ENCODE measurements around the gene DNASE2B. TPM values are rescaled to one million over a fixed set of nuclear protein-coding genes. Genes with fewer than 3 reads are reported as not detected.

DNASE2B gene
- total RNA-seq, 1 donor from 2014 or later = not detected

DNA sequence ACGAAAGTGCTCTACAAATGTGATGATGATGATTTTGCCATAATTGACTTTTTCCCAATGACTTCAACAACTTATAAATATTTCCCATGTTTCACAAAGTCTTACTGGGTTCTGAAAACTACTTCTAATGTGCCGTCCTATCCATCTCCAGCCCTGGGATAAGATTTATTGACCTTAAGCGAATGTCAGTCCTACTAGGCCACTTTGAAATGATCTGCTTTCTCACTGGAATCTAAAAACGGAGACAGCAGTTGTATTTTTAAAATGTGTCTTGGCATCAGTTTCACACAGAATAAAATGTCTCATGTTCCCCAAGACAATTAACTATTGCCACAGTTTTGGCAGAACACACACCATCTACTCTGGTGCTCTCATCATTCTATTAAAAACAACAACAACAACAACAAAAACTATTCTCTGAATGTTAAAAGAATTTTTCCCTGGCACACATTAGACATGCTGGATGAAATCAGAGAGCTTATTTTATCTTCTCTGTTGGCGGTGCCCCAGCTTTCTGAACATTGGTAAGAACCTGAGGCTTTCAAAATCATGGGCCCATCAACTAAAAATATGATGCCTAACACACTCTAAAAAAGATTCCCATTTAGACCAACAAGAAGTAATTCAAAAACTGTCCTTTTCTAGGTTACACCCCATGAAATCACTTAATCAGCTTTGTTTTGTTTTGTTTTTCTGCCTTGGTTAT is 23.1 kb upstream of the DNASE2B start:
- no peak for DNase-seq (ENCODE audit: low read depth, low spot score)

DNA sequence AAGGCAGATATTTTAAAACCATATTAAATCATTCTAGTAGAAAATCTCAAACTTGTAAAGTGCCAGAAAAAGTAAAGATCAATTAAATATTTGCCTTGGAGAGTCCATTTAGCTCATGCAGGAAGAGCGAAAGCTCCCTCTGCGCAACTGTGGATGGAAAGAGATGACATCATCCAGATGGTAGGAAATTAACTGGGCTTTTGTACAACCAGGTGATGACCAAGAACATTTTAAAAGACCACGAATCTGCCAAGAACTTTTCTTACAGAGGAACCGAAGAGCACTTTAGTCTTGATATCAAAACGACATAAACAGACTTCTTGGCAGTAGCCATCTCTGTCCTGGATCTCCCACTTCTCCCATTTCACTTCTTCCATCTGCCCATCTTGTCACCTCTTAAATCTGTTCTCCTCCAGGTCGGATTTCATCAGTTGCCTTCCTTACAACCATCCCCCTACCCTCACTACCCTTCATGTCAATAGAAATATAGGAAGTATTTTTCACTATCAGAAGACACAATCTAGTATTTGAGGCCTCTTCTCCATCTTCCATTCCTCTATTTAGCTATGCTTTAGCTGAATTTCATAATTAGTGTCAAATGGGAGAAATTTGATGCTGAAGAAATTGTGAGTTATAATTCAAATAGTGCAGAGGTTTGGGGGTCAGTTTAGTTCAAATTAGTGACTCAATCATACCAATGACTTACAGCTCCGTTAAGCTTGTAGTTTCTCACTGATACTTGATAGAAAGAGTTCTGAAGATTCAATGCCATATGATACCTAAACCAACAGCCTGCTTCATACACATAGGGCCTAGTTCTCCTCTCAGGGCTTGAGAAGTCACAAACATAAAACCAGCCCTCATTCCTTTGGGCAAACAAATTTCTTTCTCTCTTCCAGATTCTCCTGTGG is 22.0 kb upstream of the DNASE2B start:
- no peak for DNase-seq (ENCODE audit: low read depth, low spot score)

DNA sequence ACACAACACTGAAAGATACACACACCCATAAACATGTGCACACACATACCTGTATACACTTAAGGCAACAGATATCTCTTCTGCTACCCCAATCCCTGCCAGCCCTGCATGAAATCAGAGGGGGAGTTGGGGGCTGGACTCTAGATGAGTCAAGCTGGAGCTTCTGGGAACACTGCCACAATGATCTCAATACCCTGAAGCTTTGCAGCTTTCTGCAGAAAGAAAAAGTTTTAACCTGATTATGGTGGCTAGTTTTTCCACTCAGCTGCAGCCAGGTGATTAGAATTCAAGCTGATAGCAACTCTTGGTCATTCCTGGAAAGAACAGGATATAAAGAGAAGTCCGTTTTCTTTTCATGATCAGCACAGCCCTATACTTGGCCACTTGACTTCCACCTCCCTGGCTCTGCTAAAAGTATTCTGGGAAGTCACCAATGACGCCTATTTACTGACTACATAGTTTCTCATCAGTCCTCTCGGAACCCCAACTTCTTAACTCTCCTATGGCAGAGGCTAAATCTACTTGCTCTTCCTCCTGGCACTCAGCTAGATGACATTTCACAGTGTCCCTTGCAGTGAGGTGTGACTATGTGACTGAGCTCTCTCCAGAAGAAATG is 20.7 kb upstream of the DNASE2B start:
- DNase-seq (ENCODE audit: low read depth, low spot score) = no peak

DNA sequence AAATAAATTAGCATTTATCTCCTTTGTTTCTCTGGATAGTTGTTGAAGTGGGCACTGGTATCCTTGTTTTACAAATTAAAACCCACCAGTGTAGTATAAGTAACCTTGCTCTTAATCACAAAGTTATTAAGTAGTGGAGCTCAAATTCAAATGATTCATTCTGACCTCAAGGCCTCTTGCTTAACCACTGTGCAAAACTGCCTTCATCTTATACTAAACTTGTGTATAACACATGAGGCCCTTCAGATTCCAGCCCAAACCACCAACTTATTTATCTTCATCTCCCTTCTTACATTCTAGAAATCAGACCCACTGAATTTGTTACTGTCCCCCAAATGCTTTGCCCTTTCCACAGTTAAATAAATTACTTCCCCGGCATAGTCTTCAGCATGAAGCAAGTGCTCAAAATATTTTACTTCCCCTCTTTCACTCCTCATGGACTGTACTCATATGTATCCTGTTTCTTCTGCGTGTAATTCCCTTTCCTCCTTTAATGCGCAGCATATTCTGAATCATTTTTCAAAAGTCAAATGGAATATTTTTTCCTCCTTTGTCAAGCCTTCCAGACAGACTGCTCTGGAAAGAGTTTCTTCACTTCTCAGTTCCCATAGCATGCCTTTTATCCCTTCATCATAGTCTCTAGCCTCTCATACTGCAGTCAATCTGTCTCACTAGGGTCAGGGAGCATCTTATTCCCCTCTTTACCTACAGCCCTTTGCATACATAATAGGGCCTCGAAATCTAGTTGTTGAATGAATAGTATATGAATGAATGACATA is 19.0 kb upstream of the DNASE2B start:
- no peak for DNase-seq (ENCODE audit: low read depth, low spot score)

DNA sequence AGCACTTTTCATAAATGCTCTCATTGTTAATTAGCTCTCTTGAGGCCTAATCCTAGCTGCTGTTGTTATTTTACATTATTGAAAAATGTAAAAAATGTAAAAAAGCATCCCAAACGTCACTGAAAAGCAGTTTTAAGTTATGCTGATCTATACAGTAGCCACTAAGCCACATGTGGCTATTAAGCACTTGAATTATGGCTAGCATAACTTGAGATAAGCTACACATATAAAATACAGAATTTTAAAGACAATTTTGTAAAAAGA is 18.4 kb upstream of the DNASE2B start:
- no peak for DNase-seq (ENCODE audit: low read depth, low spot score)

DNA sequence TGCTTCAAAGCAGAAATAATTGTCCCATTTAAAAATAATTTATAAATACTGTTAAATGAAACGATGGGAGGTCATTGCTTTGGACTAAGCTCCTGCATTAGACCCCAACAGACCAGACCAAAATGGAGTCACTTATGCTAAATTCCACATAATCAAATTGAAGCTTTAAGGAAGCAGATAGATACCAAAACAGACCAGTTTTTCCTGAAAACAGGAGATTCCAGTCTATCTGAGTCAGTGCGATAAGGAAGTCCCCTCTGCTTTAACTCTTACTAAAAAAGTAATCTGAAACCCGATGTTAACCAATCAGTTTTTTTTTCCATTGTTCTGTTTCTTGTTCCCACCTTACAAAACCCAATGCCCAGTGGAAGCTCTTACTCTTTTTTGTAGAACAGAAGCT is 16.2 kb upstream of the DNASE2B start:
- DNase-seq (ENCODE audit: low read depth, low spot score) = no peak

DNA sequence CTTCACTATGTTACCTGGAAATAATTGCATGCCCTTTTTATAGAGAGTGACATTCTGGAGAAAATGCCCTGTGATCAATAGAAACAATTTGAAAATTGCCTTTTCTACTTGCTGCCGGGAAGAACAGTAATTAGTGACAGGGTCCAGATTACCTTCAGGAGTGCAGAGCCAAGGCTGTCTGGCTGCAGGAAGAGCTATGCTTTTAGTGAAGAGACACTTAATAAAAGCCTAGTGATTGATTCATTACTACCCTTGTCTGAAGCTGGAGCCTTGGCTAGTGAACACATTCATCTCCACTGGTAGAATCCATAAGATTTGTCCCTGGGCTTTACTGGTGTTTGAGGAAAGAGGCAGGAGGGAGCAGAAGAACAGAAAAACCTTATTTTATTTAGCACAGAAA is 12.9 kb upstream of the DNASE2B start:
- no peak for DNase-seq (ENCODE audit: low read depth, low spot score)

DNA sequence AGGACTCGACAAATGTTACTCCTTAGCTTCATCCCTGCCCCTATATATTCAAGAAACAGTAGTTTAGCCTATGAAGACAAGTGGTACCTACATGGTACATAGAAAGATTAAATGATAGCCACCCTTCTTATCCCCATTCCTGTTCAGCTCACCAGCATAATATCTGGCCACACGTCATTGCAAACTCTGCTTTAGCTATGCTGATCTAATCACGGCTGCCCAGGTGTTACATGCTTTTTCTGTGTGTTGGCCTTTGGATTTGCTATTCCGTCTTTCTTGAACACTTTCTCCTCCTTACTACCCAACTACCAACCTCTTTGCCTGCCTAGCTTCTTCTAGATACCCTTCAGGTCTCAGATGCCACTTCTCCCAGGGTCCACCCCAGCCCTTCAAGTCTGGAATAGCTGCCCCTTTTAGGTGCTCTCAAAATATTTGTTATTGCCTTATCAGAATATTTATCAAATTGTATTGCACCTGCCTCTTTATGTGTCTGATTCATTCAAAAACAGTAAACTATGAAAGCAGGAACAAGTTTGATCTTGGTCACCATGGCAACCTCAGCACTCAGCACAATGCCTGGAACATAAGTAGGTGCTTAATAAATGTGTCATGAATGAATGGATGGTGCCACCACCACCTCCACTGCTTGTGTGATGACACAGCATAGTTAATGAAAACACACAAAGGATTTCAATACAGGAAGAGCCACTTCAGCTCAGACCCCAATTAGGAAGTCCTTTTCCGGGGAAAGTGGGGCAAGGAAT is 11.4 kb upstream of the DNASE2B start:
- DNase-seq (ENCODE audit: low read depth, low spot score) = no peak

DNA sequence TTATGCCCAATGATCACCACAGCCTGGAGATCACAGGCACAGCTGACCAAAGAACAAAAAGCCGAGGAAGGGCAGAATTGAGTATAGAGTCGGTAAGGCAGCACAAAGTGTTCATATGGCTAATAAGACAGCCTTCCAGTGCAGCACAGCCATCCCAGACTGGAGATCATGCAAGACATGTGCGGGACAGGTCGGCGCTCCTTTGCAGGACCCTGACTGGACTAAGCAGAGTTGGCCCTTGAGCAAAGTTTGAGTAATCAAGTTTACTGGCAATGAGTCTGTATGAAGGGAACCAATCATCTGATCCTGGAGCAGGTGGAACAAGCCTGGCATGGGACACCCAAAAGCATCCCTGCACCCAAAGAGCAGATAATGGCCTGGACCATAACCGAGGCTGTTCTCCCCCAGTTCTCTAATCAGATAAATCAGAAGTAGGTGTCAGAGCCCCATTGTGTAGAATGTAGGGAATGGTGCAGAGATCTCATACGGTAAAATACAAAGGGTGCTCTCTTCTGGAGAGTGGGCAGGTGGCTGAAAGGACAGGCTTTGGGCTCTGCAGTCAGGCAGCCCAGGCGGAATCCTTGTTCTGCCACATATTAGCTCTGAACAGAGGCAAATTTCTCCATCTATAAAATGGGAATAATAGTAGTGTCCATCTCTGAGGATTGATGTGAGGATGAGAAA is 10.7 kb upstream of the DNASE2B start:
- DNase-seq (ENCODE audit: low read depth, low spot score) = no peak

DNA sequence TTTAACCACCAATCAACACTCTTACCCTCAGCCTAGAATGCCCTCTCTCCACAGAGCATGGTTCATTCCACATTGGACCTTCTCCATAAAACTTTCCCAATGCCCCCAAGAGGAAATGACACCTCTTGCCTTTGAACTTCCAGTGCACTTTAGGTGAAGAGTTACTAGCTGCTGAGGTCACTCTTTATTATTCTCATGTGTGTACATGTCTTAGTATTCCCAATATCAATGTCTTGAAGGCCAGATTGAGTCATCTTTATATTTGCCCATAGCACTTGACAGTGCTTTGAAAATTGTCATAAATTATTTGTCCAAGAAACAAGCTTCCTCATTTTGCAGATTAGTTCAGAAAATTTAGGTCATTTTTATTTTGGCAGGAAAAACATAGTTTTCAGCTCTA is 8.1 kb upstream of the DNASE2B start:
- DNase-seq (ENCODE audit: low read depth, low spot score) = no peak

DNA sequence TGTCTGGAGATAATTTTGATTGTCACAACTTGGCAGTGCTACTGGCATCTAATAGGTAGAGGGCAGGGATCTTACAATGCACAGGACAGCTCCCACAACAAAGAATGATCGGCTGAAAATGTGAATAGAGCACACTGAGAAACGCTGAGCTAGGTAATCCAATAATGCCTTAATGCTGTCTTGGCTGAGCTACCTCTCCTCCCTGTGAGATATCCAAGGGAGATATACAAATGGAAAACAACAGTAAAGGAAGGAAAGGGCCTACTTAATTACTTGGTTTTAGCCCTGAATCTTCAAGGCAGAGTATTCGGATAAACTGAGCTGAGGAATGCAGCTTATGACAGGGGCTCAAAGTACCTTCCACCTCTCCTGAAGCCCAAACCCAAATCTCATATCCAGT is 2.9 kb downstream of the DNASE2B start:
- no peak for DNase-seq (ENCODE audit: low read depth, low spot score)

DNA sequence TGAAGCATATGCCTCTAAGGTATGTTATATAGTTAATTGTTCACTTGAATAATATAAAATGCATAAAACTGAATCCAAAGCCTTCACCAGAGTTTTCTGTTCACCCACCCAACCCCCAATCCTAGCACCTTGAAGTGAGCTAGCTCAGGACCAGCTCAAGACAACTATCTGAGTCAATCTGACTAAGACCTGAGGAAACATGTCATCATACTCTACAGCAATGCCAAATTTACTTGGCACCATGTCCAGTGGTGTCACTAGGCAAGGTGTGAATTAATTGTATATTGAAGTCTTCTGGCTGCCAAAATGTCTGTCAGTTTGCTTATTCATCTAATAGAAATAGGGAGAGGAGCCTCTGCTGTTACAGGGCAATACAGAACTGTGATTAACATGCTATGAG is 3.8 kb downstream of the DNASE2B start:
- no peak for DNase-seq (ENCODE audit: low read depth, low spot score)

DNA sequence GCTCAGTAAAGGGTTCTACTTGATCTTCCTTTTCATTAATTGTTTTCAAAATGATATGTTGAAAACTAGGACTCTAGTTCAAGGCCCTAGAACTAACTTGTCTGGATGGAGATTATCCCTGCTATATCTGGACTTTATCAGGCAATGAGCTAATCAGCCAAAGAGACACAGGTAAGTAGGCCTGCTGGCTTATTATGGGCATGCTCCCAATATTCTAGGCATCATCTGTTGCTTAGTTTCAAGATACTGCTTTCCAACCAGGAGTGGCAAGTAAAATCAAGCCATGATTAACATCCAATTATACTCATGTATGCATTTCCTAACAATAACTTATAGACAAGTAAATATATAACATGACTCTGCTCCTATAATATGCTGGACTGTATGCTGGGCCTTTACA is 4.2 kb downstream of the DNASE2B start:
- DNase-seq (ENCODE audit: low read depth, low spot score) = no peak

DNA sequence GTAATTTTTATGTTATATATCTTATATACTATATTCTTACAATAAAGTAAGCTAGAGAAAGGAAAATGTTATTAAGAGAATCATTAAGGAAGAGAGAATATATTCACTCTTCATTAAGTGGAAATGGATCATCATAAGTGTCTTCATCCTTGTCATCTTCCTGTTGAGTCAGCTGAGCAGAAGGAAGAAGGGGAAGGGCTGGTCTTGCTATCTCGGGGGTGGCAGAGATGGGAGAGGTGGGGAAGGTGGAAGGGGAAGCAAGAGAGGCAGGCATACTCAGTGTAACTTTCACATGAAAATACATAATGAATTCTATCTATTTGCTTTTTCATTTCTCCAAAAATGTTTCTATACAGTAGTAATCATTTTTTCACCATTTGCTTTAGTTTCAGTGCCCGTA is 5.1 kb downstream of the DNASE2B start:
- no peak for DNase-seq (ENCODE audit: low read depth, low spot score)

DNA sequence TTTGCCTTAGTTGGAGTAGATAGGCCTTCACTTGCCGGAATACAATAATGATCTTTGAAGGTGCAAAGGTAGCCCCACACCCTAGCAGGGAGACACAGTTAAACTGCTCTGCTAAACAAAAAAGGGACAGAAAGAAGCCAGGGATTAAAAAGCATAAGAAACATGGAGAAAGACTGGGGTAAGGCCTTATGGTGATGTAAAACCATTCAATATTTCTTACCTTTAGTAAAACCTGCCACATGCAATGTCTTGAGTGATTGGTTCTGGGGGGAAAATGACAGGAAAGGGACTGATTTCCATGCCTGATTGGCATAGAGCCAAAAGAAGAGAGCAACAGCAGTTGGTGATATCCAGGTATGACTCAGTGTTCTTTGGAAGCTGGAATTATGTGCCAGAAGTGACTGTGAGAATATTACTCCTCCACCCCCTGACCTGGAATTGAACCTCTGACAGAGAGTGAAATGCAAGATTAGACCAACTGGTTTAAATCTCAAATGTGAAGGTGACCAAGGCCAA is 8.1 kb downstream of the DNASE2B start:
- DNase-seq (ENCODE audit: low read depth, low spot score) = no peak

DNA sequence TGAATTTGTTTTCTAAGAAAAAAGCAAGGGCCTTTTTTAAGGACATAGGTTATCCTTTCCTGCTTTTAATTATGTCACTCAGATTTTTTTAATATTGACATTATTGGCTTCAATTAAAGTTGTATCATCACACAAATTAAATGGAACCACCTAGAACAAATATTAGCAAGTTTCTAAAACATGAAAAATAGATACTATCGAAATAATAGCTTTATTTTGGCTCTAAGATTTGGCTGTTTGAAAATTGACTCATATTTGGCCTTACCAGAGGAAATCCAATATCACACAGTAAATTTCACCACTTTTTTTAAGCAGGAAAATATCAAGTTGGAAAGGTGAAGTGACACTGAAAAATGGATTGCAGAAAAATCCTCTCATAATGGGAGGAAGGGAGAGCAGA is 9.2 kb downstream of the DNASE2B start:
- no peak for DNase-seq (ENCODE audit: low read depth, low spot score)

DNA sequence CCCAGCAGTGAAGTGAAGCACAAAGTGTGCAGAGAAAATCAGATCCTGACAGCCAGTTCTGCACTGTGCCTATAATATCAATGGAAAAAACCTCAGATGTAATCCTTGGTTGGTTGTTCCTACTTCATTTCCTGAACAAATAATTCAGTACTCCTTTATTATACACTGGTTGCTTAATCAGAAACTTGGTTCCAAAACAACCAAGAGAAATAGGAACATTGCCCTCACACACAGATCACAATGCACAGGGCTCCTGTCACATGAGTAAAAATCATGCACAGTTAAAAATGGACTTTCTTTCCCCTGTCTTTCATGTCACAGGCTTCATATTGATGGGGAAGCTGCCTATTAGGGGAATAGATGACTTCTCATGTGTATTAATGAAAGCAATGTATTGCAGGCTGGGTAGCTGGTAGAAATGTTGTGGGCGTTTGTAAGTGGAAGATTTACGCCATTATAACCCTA is 9.7 kb downstream of the DNASE2B start:
- no peak for DNase-seq (ENCODE audit: low read depth, low spot score)

DNA sequence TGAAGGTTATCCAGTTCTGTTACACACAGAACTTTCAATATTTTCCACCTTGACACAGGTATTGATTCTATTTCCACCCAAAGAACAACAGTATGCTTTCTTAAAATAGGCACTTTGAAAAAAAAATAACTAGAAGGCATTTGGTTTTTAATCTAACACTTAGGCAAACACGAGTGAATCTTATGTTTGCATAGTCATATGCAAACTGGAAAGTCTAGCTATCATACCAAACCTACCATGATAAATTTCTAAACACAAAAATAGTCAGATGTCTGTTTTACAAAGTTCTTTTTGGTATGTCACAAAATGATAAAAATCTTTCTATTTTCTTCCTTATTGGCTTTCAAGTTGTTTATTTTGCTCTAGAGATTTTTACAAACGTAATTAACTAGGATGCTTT is 11.6 kb downstream of the DNASE2B start:
- no peak for DNase-seq (ENCODE audit: low read depth, low spot score)

DNA sequence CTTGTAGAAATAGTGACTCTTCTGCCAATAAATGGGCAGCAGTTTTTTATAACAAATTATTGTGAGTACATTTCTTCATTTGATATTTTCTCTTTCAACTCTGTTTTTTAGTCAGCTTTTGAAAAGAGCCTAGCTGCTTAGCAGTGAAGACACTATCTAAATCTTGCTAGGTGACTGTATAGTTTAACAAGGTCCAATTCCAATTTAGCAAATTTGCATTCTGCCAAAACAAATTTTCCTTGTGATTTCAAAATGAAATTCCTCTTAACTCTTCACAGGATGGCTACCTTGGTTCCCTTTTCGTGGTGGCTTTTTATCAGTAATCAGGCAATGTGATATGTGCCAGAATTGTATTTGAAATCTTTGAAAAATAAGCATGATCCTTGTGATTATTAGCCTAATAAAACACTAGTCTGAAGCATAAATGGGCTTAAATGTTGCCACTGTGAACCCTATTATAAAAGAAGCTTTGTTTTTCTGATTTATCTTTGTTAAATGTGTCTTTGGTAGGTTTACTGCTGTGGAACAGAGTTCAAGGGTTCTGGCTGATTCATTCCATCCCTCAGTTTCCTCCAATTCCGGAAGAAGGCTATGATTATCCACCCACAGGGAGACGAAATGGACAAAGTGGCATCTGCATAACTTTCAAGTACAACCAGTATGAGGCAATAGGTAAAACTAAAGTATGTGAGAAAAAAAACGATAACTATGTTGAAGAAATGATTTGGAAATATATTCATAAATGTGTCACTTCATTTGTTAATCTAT is 12.2 kb downstream of the DNASE2B start:
- DNase-seq (ENCODE audit: low read depth, low spot score) = no peak
